Glutamatergic neuron (in vitro differentiated cells): ENCODE results near the gene SLC9B1. TPM values are rescaled to one million over a fixed set of nuclear protein-coding genes. Genes with fewer than 3 reads are reported as not detected.

Experiments used
- DNase-seq: peaks from one replicate; pipeline ENCODE4 v3.0.0; 2022
- H3K27ac Mint-ChIP-seq: one replicate; pipeline ENCODE4 v1.8.0; 2020; ENCODE audit warnings: mild to moderate bottlenecking, mixed read lengths, inconsistent platforms; ENCODE audit not compliant: unreplicated experiment
- H3K27me3 Mint-ChIP-seq: one replicate; pipeline ENCODE4 v1.8.0; 2020; ENCODE audit warnings: mild to moderate bottlenecking, moderate library complexity, mixed read lengths, inconsistent platforms; ENCODE audit not compliant: unreplicated experiment
- H3K36me3 Mint-ChIP-seq: one replicate; pipeline ENCODE4 v1.8.0; 2020; ENCODE audit warnings: mild to moderate bottlenecking, mixed read lengths, inconsistent platforms; ENCODE audit not compliant: unreplicated experiment
- H3K4me1 Mint-ChIP-seq: one replicate; pipeline ENCODE4 v1.8.0; 2020; ENCODE audit warnings: mild to moderate bottlenecking, low read depth, mixed read lengths, inconsistent platforms; ENCODE audit not compliant: unreplicated experiment
- H3K4me3 Mint-ChIP-seq: one replicate; pipeline ENCODE4 v1.8.0; 2020; ENCODE audit warnings: mild to moderate bottlenecking, mixed read lengths, inconsistent platforms; ENCODE audit not compliant: unreplicated experiment
- H3K9me3 Mint-ChIP-seq: one replicate; pipeline ENCODE4 v1.8.0; 2020; ENCODE audit warnings: mild to moderate bottlenecking, moderate library complexity, mixed read lengths, inconsistent platforms; ENCODE audit not compliant: unreplicated experiment
- total RNA-seq: library from RNA; stranded (reverse); fragmentation: NEBNext Ultra II Directional; extraction: Animal tissue kit (Norgen Biotek cat#: 25700); gene quantifications from one replicate; pipeline ENCODE4 v1.2.1, GENCODE V29; 2021; ENCODE audit not compliant: unreplicated experiment
- TF ChIP-seq, protein P1 (sequence below): fragments of 200-600 bp; sonication (generic); IDR thresholded peaks from one replicate; pipeline ENCODE4 v1.5.0; 2021; ENCODE audit not compliant: partially characterized antibody, unreplicated experiment

Gene SLC9B1
- total RNA-seq, 1 donor from 2014 or later, result 3.1 TPM

- no peak for DNase-seq
- no peaks in the 10 kb centered on the region for H3K27me3 Mint-ChIP-seq
- H3K27ac Mint-ChIP-seq, result no peak overlapping the region
- no peaks in the 10 kb centered on the region for H3K36me3 Mint-ChIP-seq
- no peaks in the 10 kb centered on the region for H3K9me3 Mint-ChIP-seq
- no peaks in the 10 kb centered on the region for H3K4me1 Mint-ChIP-seq
- TF ChIP-seq, protein P1, sequence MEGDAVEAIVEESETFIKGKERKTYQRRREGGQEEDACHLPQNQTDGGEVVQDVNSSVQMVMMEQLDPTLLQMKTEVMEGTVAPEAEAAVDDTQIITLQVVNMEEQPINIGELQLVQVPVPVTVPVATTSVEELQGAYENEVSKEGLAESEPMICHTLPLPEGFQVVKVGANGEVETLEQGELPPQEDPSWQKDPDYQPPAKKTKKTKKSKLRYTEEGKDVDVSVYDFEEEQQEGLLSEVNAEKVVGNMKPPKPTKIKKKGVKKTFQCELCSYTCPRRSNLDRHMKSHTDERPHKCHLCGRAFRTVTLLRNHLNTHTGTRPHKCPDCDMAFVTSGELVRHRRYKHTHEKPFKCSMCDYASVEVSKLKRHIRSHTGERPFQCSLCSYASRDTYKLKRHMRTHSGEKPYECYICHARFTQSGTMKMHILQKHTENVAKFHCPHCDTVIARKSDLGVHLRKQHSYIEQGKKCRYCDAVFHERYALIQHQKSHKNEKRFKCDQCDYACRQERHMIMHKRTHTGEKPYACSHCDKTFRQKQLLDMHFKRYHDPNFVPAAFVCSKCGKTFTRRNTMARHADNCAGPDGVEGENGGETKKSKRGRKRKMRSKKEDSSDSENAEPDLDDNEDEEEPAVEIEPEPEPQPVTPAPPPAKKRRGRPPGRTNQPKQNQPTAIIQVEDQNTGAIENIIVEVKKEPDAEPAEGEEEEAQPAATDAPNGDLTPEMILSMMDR, result no peak
- H3K4me3 Mint-ChIP-seq, result no peak overlapping the region
Observed at GRCh38 chr4:103052779-103053178, 33.3 kb upstream of the SLC9B1 start.

DNA sequence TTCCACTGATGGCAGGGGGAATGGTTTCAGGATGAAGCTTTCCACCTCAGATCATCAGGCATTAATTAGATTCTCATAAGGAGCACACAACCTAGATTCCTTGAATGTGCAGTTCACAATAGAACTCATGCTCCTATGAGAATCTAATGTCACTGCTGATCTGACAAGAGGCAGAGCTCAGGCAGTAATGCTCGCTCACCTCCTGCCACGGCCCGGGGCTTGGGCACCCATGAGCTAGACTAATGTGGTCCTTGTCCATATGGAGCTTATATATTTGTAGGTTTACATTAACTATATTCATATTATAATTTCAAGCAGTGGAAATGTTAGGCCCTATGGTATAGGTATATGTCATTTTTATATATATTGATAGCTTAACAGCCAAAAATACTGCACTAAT is 32.6 kb upstream of the SLC9B1 start:
- Mint-ChIP-seq H3K4me3 (no peak overlapping the region), H3K36me3 (no peaks in the 10 kb centered on the region), H3K4me1 (no peaks in the 10 kb centered on the region), H3K27me3 (no peaks in the 10 kb centered on the region), H3K27ac (no peak overlapping the region), H3K9me3 (no peaks in the 10 kb centered on the region)
- DNase-seq, result no peak
- TF ChIP-seq, protein P1, result no peak

DNA sequence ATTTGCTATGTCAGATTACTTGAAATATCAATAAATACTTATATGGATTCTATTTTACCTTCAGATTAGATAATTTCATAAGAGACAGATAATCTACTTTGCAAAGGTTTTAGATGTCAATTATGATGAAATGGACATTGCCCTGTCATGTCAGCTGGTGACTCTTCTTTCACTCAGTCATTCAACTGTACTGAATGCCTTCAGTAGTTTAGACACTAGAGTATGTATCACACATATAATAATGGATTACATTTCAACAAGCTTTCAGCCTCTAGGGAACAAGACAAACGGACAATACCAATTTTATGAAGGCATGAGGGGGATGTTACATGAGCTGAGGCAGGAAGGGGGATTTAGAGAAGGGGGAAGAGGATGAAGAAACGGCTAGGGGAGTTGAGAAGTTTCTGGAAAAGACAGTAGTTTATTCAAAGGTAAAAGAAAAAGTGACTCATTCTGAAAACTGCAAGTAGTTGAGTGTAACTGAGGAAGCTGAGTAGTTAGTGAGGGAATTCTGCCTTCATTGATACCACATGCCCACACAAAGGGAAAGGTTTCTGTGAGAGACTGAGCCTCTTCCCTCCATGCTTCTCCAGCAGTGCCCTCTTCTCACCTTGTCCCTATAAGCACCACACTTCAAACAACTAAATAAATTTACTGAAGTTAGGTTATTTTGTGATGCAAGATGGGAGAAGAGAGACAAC is 31.4 kb upstream of the SLC9B1 start:
- no peaks in the 10 kb centered on the region for H3K4me1 Mint-ChIP-seq
- H3K4me3 Mint-ChIP-seq, result no peak overlapping the region
- no peak for DNase-seq

DNA sequence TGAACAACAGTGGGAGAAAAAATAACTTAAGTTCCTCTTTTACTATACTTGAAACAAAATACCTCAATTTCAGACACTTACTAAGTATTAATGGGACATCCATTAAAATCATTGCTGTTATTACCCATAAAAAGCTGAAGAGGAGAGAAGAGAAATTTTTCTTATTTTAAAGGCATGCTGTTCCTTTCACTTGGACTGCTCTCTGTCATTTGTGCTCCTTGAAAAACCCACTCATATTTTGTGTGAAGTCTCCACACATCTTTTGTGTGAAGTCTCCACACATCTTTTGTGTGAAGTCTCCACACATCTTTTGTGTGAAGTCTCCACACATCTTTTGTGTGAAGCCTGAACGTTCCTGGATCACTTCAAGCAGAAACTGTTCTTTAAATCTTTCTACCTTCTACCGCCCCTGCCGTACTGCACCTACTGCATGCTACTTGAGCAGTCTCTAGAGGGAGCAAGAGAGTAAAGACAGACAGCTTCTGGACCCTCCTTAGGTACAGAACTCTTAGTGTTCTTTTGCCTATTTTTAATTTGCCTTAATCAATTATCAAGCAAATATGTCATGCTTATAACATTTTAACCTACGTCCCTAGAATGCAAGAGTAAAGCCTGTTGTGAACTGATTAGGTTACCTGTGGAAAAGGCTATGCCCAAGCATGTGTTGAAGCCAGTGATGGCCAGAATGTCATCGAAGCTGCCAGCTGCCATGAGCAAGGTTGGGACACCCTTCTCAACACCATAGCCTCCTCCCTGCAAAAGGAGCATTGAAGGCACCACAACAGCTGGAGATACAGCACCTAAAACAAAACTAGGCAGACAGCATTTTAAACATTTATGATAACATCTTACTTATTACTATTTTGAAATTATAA is 27.1 kb upstream of the SLC9B1 start:
- no peak for DNase-seq
- H3K4me1 Mint-ChIP-seq, result no peaks in the 10 kb centered on the region
- TF ChIP-seq, protein P1, result peak; percentile 69
- H3K9me3 Mint-ChIP-seq, result no peaks in the 10 kb centered on the region
- no peaks in the 10 kb centered on the region for H3K36me3 Mint-ChIP-seq
- no peak overlapping the region for H3K4me3 Mint-ChIP-seq
- no peak overlapping the region for H3K27ac Mint-ChIP-seq
- H3K27me3 Mint-ChIP-seq, result no peaks in the 10 kb centered on the region

More for the DNA sequence above, 31.4 kb upstream of the SLC9B1 start:
- TF ChIP-seq, protein P1, result no peak
- Mint-ChIP-seq H3K9me3 (no peaks in the 10 kb centered on the region), H3K36me3 (no peaks in the 10 kb centered on the region), H3K27me3 (no peaks in the 10 kb centered on the region), H3K27ac (no peak overlapping the region)

DNA sequence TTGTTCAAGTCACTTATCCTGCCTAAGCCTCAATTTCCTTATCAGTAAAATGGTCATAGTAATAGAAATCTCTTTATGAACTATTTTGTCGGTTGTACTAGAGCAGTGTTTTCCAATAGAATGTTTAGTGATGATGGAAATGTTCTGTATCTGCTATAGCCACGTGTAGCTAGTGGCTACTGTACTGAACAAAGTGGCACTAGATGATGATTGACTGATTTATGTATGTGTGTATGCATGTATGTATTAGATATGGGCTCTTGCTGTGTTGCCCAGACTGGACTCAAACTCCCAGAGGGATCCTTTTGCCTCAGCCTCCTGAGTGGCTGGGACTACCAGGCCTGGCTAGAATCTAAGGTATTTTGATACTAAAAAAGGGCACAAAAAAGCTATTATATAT is 24.7 kb upstream of the SLC9B1 start:
- Mint-ChIP-seq H3K9me3 (no peaks in the 10 kb centered on the region), H3K4me3 (no peak overlapping the region), H3K27me3 (no peaks in the 10 kb centered on the region), H3K27ac (no peak overlapping the region), H3K4me1 (no peaks in the 10 kb centered on the region), H3K36me3 (no peaks in the 10 kb centered on the region)
- no peak for DNase-seq
- TF ChIP-seq, protein P1, result no peak
